Psoas muscle (tissue), 8 donors: ENCODE data around the gene PFDN5. TPM values are rescaled to one million over a fixed set of nuclear protein-coding genes. Genes with fewer than 3 reads are reported as not detected.
"Not testable (repeated sequence)": the region's sequence is repeated elsewhere in the genome, so short reads cannot be mapped to it uniquely, and the experiment has no call there.

Experiments
- ATAC-seq, 4 donors: fragments of 200-7000 bp; cut with Tn5 transposase; one replicate each; pipeline ENCODE4 v1.9.1; 2020; ENCODE audit warnings: moderate library complexity in 3 of 4, mild to moderate bottlenecking in 2 of 4
- DNase-seq, 2 donors: peaks; one replicate each; pipeline ENCODE4 v3.0.0-alpha.2; 2020
- H3K27ac ChIP-seq: fragments of 200-600 bp; one replicate; pipeline ENCODE4 v1.8.0; 2022
- H3K27me3 ChIP-seq, 3 donors: fragments of 200-600 bp in 1 of 3; one replicate each; pipeline versions ENCODE4 v1.6.1 to v1.8.0; 2013 to 2022; ENCODE audit warnings: low read length in 2 of 3, mild to moderate bottlenecking in 2 of 3, moderate library complexity in 1 of 3; ENCODE audit not compliant: insufficient read depth in 3 of 3
- H3K36me3 ChIP-seq, 2 donors: fragments of 200-600 bp in 1 of 2; one replicate each; pipeline versions ENCODE4 v1.6.1 to v1.8.0; 2013 to 2022; ENCODE audit warnings: low read depth in 1 of 2, mild to moderate bottlenecking in 1 of 2, moderate library complexity in 1 of 2; ENCODE audit not compliant: insufficient read depth in 1 of 2
- H3K4me1 ChIP-seq: fragments of 200-600 bp; one replicate; pipeline ENCODE4 v1.8.0; 2022
- H3K4me3 ChIP-seq: fragments of 200-600 bp; one replicate; pipeline ENCODE4 v1.8.0; 2022; ENCODE audit warnings: mild to moderate bottlenecking
- H3K9me3 ChIP-seq: fragments of 200-600 bp; one replicate; pipeline ENCODE4 v1.8.0; 2022
- CTCF ChIP-seq: fragments of 200-600 bp; IDR thresholded peaks from one replicate; pipeline ENCODE4 v1.8.0; 2022; ENCODE audit warnings: antibody characterized with exemption
- WGBS, 3 donors: extraction: QIAGEN DNeasy Blood & Tissue Kit; methylation state at CpG; one replicate each; pipeline versions ENCODE4 v1.1.6 to v1.1.7; 2013; 5-methylcytosine and 5-hydroxymethylcytosine counted together
- intact Hi-C, 2 donors: fragments of 100-400 bp; cut with DNase I; formaldehyde crosslinking; loops; one replicate each; pipeline versions ENCODE4 v1.11.0 to v1.14.2; 2022
- polyA plus RNA-seq, 3 donors: library from polyadenylated mRNA; stranded (reverse); fragments of 200-250 nt; gene quantifications; one replicate each; pipeline ENCODE4 v1.2.3, GENCODE V29; 2013
- total RNA-seq, 4 donors: library from RNA; stranded (reverse); fragmentation: NEBNext Ultra II Directional in 2 of 4; extraction: Animal tissue kit (Norgen Biotek cat#: 25700) in 2 of 4; gene quantifications; one replicate each; pipeline versions ENCODE4 v1.2.1 to v1.2.4, GENCODE V29; 2021 to 2023
- donor health status: healthy with polysubstance abuse.
- donor health status: DM: no; HTN: no; CAD: no; lungs with moderate emphysema.
- donor health status: Bipolar disorder and iron deficiency.
- donor health status: healthy.
- donor health status: DM: yes; HTN: yes; CAD: no.
- donor health status: DM: no; HTN: no; CAD: no.
- donor health status: DM: no; HTN: no; CAD: no.
- donor health status: DM: yes; HTN: yes; CAD: no.

PFDN5 gene
- total and polyA plus RNA-seq, 7 donors = 239 to 603 (median 282) TPM

- H3K36me3 ChIP-seq = peaks cover 0 to 10% of the 10 kb centered on the region in 2 donors
- DNase-seq = no peak
- TF ChIP-seq CTCF = no peak
- H3K27ac ChIP-seq = no peak overlapping the region
- H3K4me3 ChIP-seq = no peak overlapping the region
- peaks cover 12% of the 10 kb centered on the region for H3K4me1 ChIP-seq
- H3K27me3 ChIP-seq = no peaks in the 10 kb centered on the region
- no peak for ATAC-seq
- H3K9me3 ChIP-seq = no peaks in the 10 kb centered on the region
- intact Hi-C loops = loop anchor here in 1 of 2 donors (5.0 kb wide), 1 partner anchor 40 kb away; a partner anchor contains a TSS
These were observed 2.9 kb upstream of the PFDN5 start for GRCh38 chr12:53292426-53292825.

- H3K4me1 ChIP-seq = peaks cover 34% of the 10 kb centered on the region
- intact Hi-C loops = no loop called here
- peak overlapping the region; percentile 86 for H3K4me3 ChIP-seq
- peak in 2 of 4 donors; percentile 3 to 11 for ATAC-seq
- no peaks in the 10 kb centered on the region for H3K27me3 ChIP-seq
- TF ChIP-seq CTCF = no peak
- no peaks in the 10 kb centered on the region for H3K9me3 ChIP-seq
- 2 to 4% (median 3%) methylated on average over 12 of the region's 12 CpGs for WGBS, 3 donors
- H3K27ac ChIP-seq = peak overlapping the region; percentile 88
- no peak for DNase-seq
- peaks cover 0 to 27% of the 10 kb centered on the region in 2 donors for H3K36me3 ChIP-seq
These were observed 513 bp downstream of the PFDN5 start for GRCh38 chr12:53295891-53296219.

- ATAC-seq, H3K27me3 ChIP-seq, intact Hi-C loops, H3K9me3 ChIP-seq, H3K4me3 ChIP-seq, DNase-seq, H3K27ac ChIP-seq: not testable (repeated sequence)
- 92 to 98% (median 93%) methylated on average over 10 of the region's 10 CpGs for WGBS, 3 donors
- peaks cover 34% of the 10 kb centered on the region for H3K4me1 ChIP-seq
- peaks cover 0 to 40% of the 10 kb centered on the region in 2 donors for H3K36me3 ChIP-seq
These were observed 1.8 kb downstream of the PFDN5 start for GRCh38 chr12:53297106-53297505.

- H3K27ac ChIP-seq = peak overlapping the region; percentile 30
These were observed 2.8 kb downstream of the PFDN5 start for GRCh38 chr12:53298164-53298563.

GRCh38 chr12:53299101-53299453, 3.7 kb downstream of the PFDN5 start:
- H3K27me3 ChIP-seq = no peaks in the 10 kb centered on the region
- peak overlapping the region; percentile 95 for H3K4me3 ChIP-seq
- peaks cover 34% of the 10 kb centered on the region for H3K4me1 ChIP-seq
- peaks cover 3 to 56% of the 10 kb centered on the region in 2 donors for H3K36me3 ChIP-seq
- DNase-seq = no peak
- peak overlapping the region; percentile 77 for H3K27ac ChIP-seq
- H3K9me3 ChIP-seq = no peaks in the 10 kb centered on the region
- ATAC-seq = peak in 3 of 4 donors; percentile 3 to 12 (median 11)
- no peak for TF ChIP-seq CTCF
- WGBS, 3 donors = 52 to 62% (median 52%) methylated on average over 5 of the region's 5 CpGs
- intact Hi-C loops = loop anchor here in 1 of 2 donors (2.0 kb wide), 1 partner anchor 22 kb away; the partner anchor contains the start of gene AAAS

More at GRCh38 chr12:53298164-53298563, 2.8 kb downstream of the PFDN5 start:
- TF ChIP-seq CTCF = no peak
- no peaks in the 10 kb centered on the region for H3K9me3 ChIP-seq
- peak overlapping the region; percentile 5 for H3K4me3 ChIP-seq
- peaks cover 34% of the 10 kb centered on the region for H3K4me1 ChIP-seq
- intact Hi-C loops = loop anchor here in 1 of 2 donors (2.0 kb wide), 1 partner anchor 23 kb away; the partner anchor contains the start of gene AAAS
- no peak for DNase-seq
- peaks cover 3 to 50% of the 10 kb centered on the region in 2 donors for H3K36me3 ChIP-seq
- H3K27me3 ChIP-seq = no peaks in the 10 kb centered on the region
- 56 to 66% (median 59%) methylated on average over 5 of the region's 5 CpGs for WGBS, 3 donors
- ATAC-seq = no peak
